ENCODE results near the gene CTIF.

GRCh38 chr18:48783616-48784520, 245.0 kb downstream of the CTIF start:
- TF ChIP-seq POLR2A (IDR thresholded peaks at IDR 0.05) (no peak), POLR2AphosphoS5 (IDR thresholded peaks at IDR 0.05) (no peak)
